Measurements from ENCODE around the gene PRKCZ.

DNA sequence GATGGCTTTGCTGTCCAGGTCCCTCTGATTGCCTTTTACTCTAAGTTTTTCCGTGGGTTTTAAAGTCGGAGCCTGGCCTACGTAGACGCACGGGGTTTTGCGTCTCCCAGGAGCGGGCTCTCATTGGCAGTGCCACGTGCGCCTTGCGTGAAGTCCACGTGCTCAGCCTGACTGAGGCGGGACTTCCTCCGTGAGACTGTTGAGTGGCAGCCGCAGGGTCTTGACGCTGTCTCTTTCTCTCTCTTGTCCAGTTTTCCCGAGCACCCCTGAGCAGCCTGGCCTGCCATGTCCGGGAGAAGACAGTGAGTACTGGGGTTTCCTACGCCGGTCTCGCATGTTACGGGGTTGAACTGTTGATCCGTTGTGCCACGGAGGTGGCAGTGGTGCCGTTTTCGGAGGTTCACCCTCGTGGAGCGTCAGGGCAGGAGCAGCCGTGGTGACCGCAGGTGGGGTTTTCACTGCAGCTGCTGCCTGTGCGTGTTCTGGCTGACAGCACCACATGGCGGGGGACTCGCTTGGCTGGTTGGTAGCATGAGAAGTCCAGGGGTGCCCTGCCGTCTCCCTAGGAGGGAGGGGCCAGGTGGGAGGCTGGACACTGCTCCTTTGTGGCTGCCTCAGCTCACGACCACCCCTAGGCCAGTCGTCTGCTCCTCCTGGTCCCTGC is 9.2 kb downstream of the PRKCZ start:
- TF ChIP-seq, protein P1, sequence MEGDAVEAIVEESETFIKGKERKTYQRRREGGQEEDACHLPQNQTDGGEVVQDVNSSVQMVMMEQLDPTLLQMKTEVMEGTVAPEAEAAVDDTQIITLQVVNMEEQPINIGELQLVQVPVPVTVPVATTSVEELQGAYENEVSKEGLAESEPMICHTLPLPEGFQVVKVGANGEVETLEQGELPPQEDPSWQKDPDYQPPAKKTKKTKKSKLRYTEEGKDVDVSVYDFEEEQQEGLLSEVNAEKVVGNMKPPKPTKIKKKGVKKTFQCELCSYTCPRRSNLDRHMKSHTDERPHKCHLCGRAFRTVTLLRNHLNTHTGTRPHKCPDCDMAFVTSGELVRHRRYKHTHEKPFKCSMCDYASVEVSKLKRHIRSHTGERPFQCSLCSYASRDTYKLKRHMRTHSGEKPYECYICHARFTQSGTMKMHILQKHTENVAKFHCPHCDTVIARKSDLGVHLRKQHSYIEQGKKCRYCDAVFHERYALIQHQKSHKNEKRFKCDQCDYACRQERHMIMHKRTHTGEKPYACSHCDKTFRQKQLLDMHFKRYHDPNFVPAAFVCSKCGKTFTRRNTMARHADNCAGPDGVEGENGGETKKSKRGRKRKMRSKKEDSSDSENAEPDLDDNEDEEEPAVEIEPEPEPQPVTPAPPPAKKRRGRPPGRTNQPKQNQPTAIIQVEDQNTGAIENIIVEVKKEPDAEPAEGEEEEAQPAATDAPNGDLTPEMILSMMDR (conservative IDR thresholded peaks at IDR 0.05; ENCODE audit: low read depth, low read length): no peak
- no peak for TF ChIP-seq POLR2A (IDR thresholded peaks at IDR 0.05; ENCODE audit: low read depth, low read length)
- TF ChIP-seq RFX5 (IDR thresholded peaks at IDR 0.05; ENCODE audit: low read depth, low read length): no peak
- TF ChIP-seq NFE2L2 (IDR thresholded peaks at IDR 0.05; ENCODE audit: low read depth, low read length): no peak
- no peak for TF ChIP-seq RAD21 (IDR thresholded peaks at IDR 0.05; ENCODE audit: low read length)
- TF ChIP-seq MAFK (IDR thresholded peaks at IDR 0.05; ENCODE audit: low read depth, low read length): no peak
- no peak for TF ChIP-seq MAZ (IDR thresholded peaks at IDR 0.05; ENCODE audit: borderline replicate concordance, low read depth, low read length)
- no peak for TF ChIP-seq USF2 (IDR thresholded peaks at IDR 0.05; ENCODE audit: low read depth, low read length)
- TF ChIP-seq, protein P2, sequence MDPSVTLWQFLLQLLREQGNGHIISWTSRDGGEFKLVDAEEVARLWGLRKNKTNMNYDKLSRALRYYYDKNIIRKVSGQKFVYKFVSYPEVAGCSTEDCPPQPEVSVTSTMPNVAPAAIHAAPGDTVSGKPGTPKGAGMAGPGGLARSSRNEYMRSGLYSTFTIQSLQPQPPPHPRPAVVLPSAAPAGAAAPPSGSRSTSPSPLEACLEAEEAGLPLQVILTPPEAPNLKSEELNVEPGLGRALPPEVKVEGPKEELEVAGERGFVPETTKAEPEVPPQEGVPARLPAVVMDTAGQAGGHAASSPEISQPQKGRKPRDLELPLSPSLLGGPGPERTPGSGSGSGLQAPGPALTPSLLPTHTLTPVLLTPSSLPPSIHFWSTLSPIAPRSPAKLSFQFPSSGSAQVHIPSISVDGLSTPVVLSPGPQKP (IDR thresholded peaks at IDR 0.05; ENCODE audit: borderline replicate concordance, low read depth, low read length): no peak
- TF ChIP-seq CHD1 (IDR thresholded peaks at IDR 0.05; ENCODE audit: low read depth, low read length): no peak
- TF ChIP-seq BHLHE40 (IDR thresholded peaks at IDR 0.05; ENCODE audit: low read depth, low read length): no peak
- TF ChIP-seq MXI1 (IDR thresholded peaks at IDR 0.05; ENCODE audit: borderline replicate concordance, low read depth, low read length): no peak
- no peak for TF ChIP-seq SMC3 (IDR thresholded peaks at IDR 0.05; ENCODE audit: low read depth, low read length)
